ENCODE data around the gene ILF3.

DNA sequence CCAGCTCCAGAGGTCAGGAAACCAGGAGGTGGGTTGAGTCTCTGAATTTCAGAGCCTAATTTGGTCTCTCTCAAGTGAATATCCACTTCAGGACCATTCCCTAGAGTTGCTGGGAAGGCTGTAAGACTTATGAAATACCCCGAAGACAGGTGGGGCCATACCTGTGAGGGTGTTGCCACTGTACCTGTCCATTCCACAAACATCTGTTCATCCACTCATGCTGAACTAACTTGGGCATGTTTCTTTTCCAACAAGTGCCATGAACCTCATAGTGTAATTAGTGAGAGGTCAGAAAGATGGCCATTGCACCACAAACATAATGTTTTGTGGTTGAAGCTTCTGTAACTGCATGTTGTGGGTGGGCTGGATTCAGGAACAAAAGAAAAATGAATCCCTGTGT lies 7.8 kb downstream of the ILF3 start:
- TF ChIP-seq, protein P1, sequence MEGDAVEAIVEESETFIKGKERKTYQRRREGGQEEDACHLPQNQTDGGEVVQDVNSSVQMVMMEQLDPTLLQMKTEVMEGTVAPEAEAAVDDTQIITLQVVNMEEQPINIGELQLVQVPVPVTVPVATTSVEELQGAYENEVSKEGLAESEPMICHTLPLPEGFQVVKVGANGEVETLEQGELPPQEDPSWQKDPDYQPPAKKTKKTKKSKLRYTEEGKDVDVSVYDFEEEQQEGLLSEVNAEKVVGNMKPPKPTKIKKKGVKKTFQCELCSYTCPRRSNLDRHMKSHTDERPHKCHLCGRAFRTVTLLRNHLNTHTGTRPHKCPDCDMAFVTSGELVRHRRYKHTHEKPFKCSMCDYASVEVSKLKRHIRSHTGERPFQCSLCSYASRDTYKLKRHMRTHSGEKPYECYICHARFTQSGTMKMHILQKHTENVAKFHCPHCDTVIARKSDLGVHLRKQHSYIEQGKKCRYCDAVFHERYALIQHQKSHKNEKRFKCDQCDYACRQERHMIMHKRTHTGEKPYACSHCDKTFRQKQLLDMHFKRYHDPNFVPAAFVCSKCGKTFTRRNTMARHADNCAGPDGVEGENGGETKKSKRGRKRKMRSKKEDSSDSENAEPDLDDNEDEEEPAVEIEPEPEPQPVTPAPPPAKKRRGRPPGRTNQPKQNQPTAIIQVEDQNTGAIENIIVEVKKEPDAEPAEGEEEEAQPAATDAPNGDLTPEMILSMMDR (IDR thresholded peaks at IDR 0.05 in 2 of 3, conservative IDR thresholded peaks at IDR 0.05 in 1 of 3; ENCODE audit: borderline replicate concordance in 1 of 3, insufficient read depth in 1 of 3, low read depth in 2 of 3, low read length in 2 of 3): no peak
- TF ChIP-seq CBX3 (IDR thresholded peaks at IDR 0.05; ENCODE audit: low read depth) (no peak), POLR2AphosphoS5 (IDR thresholded peaks at IDR 0.05; ENCODE audit: low read depth, low read length) (no peak), ZNF274 (IDR thresholded peaks at IDR 0.05; ENCODE audit: low read depth, low read length) (no peak), POLR2A (IDR thresholded peaks at IDR 0.05; ENCODE audit: borderline replicate concordance, extremely low read depth, insufficient read depth, insufficient read length) (no peak), CEBPB (IDR thresholded peaks at IDR 0.05; ENCODE audit: low read depth) (no peak), TCF7L2 (IDR thresholded peaks at IDR 0.05; ENCODE audit: borderline replicate concordance, extremely low read depth, insufficient read depth, insufficient read length) (no peak)
